Heart right ventricle (tissue), 16 donors: ENCODE data around the gene IDH2. TPM values are rescaled to one million over a fixed set of nuclear protein-coding genes. Genes with fewer than 3 reads are reported as not detected.

Source experiments
- ATAC-seq, 8 donors: fragments of 200-7000 bp; cut with Tn5 transposase; one replicate each; pipeline ENCODE4 v1.9.1; 2020; ENCODE audit warnings: mild to moderate bottlenecking in 8 of 8, moderate library complexity in 8 of 8, moderate number of reproducible peaks in 1 of 8
- DNase-seq, 2 donors: peaks; one replicate each; pipeline ENCODE4 v3.0.0-alpha.2; 2020
- H3K27ac ChIP-seq, 10 donors: fragments of 200-600 bp; sonication (generic) in 2 of 10; one replicate each; pipeline versions ENCODE4 v1.5.0 to v1.8.0; 2020 to 2022; ENCODE audit warnings: mild to moderate bottlenecking in 3 of 10
- H3K27me3 ChIP-seq, 7 donors: fragments of 200-600 bp; one replicate each; pipeline ENCODE4 v1.8.0; 2021 to 2022; ENCODE audit warnings: mild to moderate bottlenecking in 2 of 7
- H3K36me3 ChIP-seq, 9 donors: fragments of 200-600 bp; sonication (generic) in 1 of 9; one replicate each; pipeline versions ENCODE4 v1.5.0 to v1.8.0; 2020 to 2022; ENCODE audit warnings: mild to moderate bottlenecking in 2 of 9
- H3K4me1 ChIP-seq, 9 donors: fragments of 200-600 bp; sonication (generic) in 1 of 9; one replicate each; pipeline versions ENCODE4 v1.5.0 to v1.8.0; 2020 to 2022; ENCODE audit warnings: mild to moderate bottlenecking in 4 of 9
- H3K4me3 ChIP-seq, 10 donors: fragments of 200-600 bp; sonication (generic) in 2 of 10; one replicate each; pipeline versions ENCODE4 v1.5.0 to v1.8.0; 2020 to 2022; ENCODE audit warnings: mild to moderate bottlenecking in 7 of 10, moderate library complexity in 2 of 10
- H3K9me3 ChIP-seq, 11 donors: fragments of 200-600 bp in 10 of 11; sonication (generic) in 2 of 11; one replicate each; pipeline versions ENCODE4 v1.5.0 to v1.8.0; 2013 to 2022; ENCODE audit warnings: mild to moderate bottlenecking in 2 of 11, control low read depth in 1 of 11, moderate library complexity in 1 of 11
- WGBS, 2 donors: extraction: QIAGEN DNeasy Blood & Tissue Kit; methylation state at CpG; one replicate each; pipeline ENCODE4 v1.1.7; 2013; ENCODE audit warnings: inconsistent platforms in 1 of 2; 5-methylcytosine and 5-hydroxymethylcytosine counted together
- intact Hi-C, 10 donors: fragments of 100-400 bp; cut with DNase I; formaldehyde crosslinking; loops; one replicate each; pipeline versions ENCODE4 v1.11.1 to v1.14.2; 2022
- polyA plus RNA-seq, 2 donors: library from polyadenylated mRNA; stranded (reverse); fragments of 200-250 nt; gene quantifications; one replicate each; pipeline ENCODE4 v1.2.3, GENCODE V29; 2013
- total RNA-seq, 10 donors: library from RNA; stranded (reverse); fragmentation: NEBNext Ultra II Directional in 3 of 10; extraction: Animal tissue kit (Norgen Biotek cat#: 25700) in 3 of 10; gene quantifications; one replicate each; pipeline versions ENCODE4 v1.2.1 to v1.2.4, GENCODE V29; 2021 to 2023
- TF ChIP-seq, protein P1 (sequence below), 9 donors: fragments of 200-600 bp; sonication (generic) in 2 of 9; IDR thresholded peaks; one replicate each; pipeline versions ENCODE4 v1.5.0 to v1.8.0; 2021 to 2022; ENCODE audit warnings: antibody characterized with exemption in 9 of 9, mild to moderate bottlenecking in 5 of 9, moderate library complexity in 1 of 9
- donor health status: Arrhythmogenic right ventricular cardiomyopathy.
- donor health status: ischemic (EF 13 %, LVEDD 7.1; RV severe dilation, severe dysfunction).
- donor health status: healthy with polysubstance abuse.
- donor health status: DM: no; HTN: yes; CAD: no.
- donor health status: DM: no; HTN: no; CAD: no.
- donor health status: ischemic (EF 25% LVEDD 6.9; RV normal size, moderate dysfunction).
- donor health status: ischemic (EF 25% LVEDD 5.7; RV mildly dilated, moderate dysfunction).
- donor health status: healthy.
- donor health status: DM: yes; HTN: yes; CAD: no.
- donor health status: Ischemic cardiomyopathy.
- donor health status: ischemic (EF 35%, LVEDD 5.7; RV mildly dilated, moderate dysfunction).
- donor health status: nonischemic (EF 11% LVEDD 7.7; RV severe dilation, severe dysfunction).
- donor health status: DM: yes; HTN: yes; CAD: no.
- donor health status: PGD.
- donor health status: ischemic (EF 29% LVEDD 5.4; RV normal size, mild dysfunction).
- donor health status: nonischemic (EF 23%, LVEDD 6.1; RV moderate dilation, normal function).

Gene IDH2
- total and polyA plus RNA-seq, 12 donors: 279 to 1,135 (median 923) TPM

GRCh38 chr15:90058775-90059174 lies 43.5 kb downstream of the IDH2 start:
- intact Hi-C loops: no loop called here
- Histone ChIP-seq H3K9me3 (peaks cover 0 to 3% (median 0%) of the 10 kb centered on the region in 11 donors), H3K36me3 (no peaks in the 10 kb centered on the region), H3K4me3 (no peak overlapping the region), H3K27me3 (no peaks in the 10 kb centered on the region), H3K4me1 (peaks cover 2 to 77% (median 55%) of the 10 kb centered on the region in 9 donors), H3K27ac (peak overlapping the region in 6 of 10 donors; percentile 29 to 95 (median 73))
- WGBS, 2 donors: 95 to 97% methylated on average over 5 of the region's 5 CpGs
- no peak for DNase-seq
- no peak for ATAC-seq
- TF ChIP-seq, protein P1, sequence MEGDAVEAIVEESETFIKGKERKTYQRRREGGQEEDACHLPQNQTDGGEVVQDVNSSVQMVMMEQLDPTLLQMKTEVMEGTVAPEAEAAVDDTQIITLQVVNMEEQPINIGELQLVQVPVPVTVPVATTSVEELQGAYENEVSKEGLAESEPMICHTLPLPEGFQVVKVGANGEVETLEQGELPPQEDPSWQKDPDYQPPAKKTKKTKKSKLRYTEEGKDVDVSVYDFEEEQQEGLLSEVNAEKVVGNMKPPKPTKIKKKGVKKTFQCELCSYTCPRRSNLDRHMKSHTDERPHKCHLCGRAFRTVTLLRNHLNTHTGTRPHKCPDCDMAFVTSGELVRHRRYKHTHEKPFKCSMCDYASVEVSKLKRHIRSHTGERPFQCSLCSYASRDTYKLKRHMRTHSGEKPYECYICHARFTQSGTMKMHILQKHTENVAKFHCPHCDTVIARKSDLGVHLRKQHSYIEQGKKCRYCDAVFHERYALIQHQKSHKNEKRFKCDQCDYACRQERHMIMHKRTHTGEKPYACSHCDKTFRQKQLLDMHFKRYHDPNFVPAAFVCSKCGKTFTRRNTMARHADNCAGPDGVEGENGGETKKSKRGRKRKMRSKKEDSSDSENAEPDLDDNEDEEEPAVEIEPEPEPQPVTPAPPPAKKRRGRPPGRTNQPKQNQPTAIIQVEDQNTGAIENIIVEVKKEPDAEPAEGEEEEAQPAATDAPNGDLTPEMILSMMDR (IDR thresholded peaks at IDR 0.05): no peak

GRCh38 chr15:90058308-90058707 lies 44.0 kb downstream of the IDH2 start:
- Histone ChIP-seq H3K27ac (peak overlapping the region in 5 of 10 donors; percentile 68 to 95 (median 74)), H3K9me3 (peaks cover 0 to 3% (median 0%) of the 10 kb centered on the region in 11 donors), H3K4me1 (peaks cover 2 to 72% (median 50%) of the 10 kb centered on the region in 9 donors), H3K4me3 (no peak overlapping the region), H3K27me3 (no peaks in the 10 kb centered on the region), H3K36me3 (no peaks in the 10 kb centered on the region)
- DNase-seq (no peak), ATAC-seq (no peak)
- 83 to 88% methylated on average over 4 of the region's 4 CpGs for WGBS, 2 donors
- TF ChIP-seq, protein P1 (IDR thresholded peaks at IDR 0.05): no peak
- intact Hi-C loops: no loop called here

DNA sequence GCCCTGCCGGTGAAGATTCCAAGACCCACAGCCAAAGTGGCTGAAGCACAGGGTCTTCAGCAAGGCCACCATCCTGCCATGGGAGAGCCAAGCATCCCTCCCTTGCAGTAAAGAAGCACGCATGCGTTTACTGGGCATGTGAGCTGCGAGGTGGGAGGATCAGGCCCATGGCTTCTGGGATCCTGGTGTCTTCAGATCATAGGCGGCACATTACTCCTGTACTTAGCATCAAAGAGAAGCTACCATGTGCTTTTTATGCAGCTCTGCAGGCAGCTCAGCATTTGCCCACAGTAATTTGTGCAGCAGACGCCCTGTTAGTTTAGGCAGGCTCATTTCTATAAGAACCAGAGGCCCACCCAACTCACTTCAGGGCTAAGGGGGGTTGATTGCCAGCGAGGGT lies 45.7 kb downstream of the IDH2 start:
- H3K36me3 ChIP-seq: no peaks in the 10 kb centered on the region
- TF ChIP-seq, protein P1 (IDR thresholded peaks at IDR 0.05): no peak
- peaks cover 0 to 54% (median 33%) of the 10 kb centered on the region in 9 donors for H3K4me1 ChIP-seq
- H3K9me3 ChIP-seq: peaks cover 0 to 3% (median 0%) of the 10 kb centered on the region in 11 donors
- DNase-seq (no peak), ATAC-seq (no peak)
- peak overlapping the region in 1 of 10 donors; percentile 95 for H3K27ac ChIP-seq
- no peak overlapping the region for H3K4me3 ChIP-seq
- intact Hi-C loops: no loop called here
- no peaks in the 10 kb centered on the region for H3K27me3 ChIP-seq
- WGBS, 2 donors: 94 to 96% methylated on average over 7 of the region's 7 CpGs

- peaks cover 0 to 3% (median 0%) of the 10 kb centered on the region in 11 donors for H3K9me3 ChIP-seq
- no peak for DNase-seq
- ATAC-seq: no peak
- H3K36me3 ChIP-seq: no peaks in the 10 kb centered on the region
- peak overlapping the region in 2 of 10 donors; percentile 41 to 44 for H3K27ac ChIP-seq
- H3K4me1 ChIP-seq: peaks cover 0 to 41% (median 20%) of the 10 kb centered on the region in 9 donors
- intact Hi-C loops: no loop called here
- H3K4me3 ChIP-seq: no peak overlapping the region
- no peaks in the 10 kb centered on the region for H3K27me3 ChIP-seq
- 92 to 94% methylated on average over 7 of the region's 7 CpGs for WGBS, 2 donors
- TF ChIP-seq, protein P1 (IDR thresholded peaks at IDR 0.05): no peak
These were observed 47.1 kb downstream of the IDH2 start for GRCh38 chr15:90055182-90055581.
